ENCODE results near the gene PCNT.

DNA sequence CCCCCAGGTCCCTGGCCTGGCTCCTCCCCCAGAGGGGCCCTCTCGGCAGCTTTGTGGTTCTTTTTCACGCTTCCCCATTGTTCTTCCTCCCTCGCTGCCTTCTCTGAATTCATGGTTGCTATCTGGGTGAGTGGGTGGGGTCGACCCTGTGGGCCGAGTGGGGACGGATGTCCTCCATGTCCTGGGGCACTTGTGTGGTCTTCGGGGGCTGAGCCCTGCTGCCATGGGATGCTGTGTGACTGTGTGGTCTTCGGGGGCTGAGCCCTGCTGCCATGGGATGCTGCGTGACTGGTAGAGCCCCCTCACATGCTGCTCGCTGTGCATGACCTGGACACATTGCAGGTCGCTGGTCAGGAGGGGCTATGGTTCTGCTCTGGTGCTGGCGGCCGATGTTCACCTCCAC, 113.1 kb downstream of the PCNT start:
- no peak for TF ChIP-seq POLR2AphosphoS2 (IDR thresholded peaks at IDR 0.05; ENCODE audit: low read length)
- TF ChIP-seq, protein P1, sequence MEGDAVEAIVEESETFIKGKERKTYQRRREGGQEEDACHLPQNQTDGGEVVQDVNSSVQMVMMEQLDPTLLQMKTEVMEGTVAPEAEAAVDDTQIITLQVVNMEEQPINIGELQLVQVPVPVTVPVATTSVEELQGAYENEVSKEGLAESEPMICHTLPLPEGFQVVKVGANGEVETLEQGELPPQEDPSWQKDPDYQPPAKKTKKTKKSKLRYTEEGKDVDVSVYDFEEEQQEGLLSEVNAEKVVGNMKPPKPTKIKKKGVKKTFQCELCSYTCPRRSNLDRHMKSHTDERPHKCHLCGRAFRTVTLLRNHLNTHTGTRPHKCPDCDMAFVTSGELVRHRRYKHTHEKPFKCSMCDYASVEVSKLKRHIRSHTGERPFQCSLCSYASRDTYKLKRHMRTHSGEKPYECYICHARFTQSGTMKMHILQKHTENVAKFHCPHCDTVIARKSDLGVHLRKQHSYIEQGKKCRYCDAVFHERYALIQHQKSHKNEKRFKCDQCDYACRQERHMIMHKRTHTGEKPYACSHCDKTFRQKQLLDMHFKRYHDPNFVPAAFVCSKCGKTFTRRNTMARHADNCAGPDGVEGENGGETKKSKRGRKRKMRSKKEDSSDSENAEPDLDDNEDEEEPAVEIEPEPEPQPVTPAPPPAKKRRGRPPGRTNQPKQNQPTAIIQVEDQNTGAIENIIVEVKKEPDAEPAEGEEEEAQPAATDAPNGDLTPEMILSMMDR (IDR thresholded peaks at IDR 0.05 in 2 of 3, conservative IDR thresholded peaks at IDR 0.05 in 1 of 3; ENCODE audit: insufficient read depth in 2 of 3, low read depth in 1 of 3, low read length in 3 of 3): no peak
- TF ChIP-seq, protein P2, sequence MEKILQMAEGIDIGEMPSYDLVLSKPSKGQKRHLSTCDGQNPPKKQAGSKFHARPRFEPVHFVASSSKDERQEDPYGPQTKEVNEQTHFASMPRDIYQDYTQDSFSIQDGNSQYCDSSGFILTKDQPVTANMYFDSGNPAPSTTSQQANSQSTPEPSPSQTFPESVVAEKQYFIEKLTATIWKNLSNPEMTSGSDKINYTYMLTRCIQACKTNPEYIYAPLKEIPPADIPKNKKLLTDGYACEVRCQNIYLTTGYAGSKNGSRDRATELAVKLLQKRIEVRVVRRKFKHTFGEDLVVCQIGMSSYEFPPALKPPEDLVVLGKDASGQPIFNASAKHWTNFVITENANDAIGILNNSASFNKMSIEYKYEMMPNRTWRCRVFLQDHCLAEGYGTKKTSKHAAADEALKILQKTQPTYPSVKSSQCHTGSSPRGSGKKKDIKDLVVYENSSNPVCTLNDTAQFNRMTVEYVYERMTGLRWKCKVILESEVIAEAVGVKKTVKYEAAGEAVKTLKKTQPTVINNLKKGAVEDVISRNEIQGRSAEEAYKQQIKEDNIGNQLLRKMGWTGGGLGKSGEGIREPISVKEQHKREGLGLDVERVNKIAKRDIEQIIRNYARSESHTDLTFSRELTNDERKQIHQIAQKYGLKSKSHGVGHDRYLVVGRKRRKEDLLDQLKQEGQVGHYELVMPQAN (IDR thresholded peaks at IDR 0.05; ENCODE audit: borderline replicate concordance): no peak
